Measurements from ENCODE around the gene GPX2. TPM values are rescaled to one million over a fixed set of nuclear protein-coding genes. Genes with fewer than 3 reads are reported as not detected.

Gene GPX2
- 1 to 10 TPM in 1 of 4 donors, under 1 TPM in 2, not detected in 1; 0.49 to 1.4 (median 0.61) TPM for total RNA-seq

GRCh38 chr14:64942531-64943111 is at the start of gene GPX2:
GPX2 (minus strand) TSS chr14:64942745; CDS start chr14:64942726, 19 bp downstream.
- in situ Hi-C loops (cut with MboI; ENCODE audit: low sequenced_read_pairs in 4 of 4), result no loop called here
- Histone ChIP-seq H3K27me3 (no peaks in the 10 kb centered on the region), H3K4me1 (peaks cover 0 to 2% of the 10 kb centered on the region in 2 donors), H3K4me3 (no peak within 1 kb of the TSS), H3K27ac (no peak within 1 kb of the TSS), H3K36me3 (peaks cover 0 to 16% of the 10 kb centered on the region in 2 donors), H3K9me3 (no peaks in the 10 kb centered on the region)
- TF ChIP-seq, protein P1, sequence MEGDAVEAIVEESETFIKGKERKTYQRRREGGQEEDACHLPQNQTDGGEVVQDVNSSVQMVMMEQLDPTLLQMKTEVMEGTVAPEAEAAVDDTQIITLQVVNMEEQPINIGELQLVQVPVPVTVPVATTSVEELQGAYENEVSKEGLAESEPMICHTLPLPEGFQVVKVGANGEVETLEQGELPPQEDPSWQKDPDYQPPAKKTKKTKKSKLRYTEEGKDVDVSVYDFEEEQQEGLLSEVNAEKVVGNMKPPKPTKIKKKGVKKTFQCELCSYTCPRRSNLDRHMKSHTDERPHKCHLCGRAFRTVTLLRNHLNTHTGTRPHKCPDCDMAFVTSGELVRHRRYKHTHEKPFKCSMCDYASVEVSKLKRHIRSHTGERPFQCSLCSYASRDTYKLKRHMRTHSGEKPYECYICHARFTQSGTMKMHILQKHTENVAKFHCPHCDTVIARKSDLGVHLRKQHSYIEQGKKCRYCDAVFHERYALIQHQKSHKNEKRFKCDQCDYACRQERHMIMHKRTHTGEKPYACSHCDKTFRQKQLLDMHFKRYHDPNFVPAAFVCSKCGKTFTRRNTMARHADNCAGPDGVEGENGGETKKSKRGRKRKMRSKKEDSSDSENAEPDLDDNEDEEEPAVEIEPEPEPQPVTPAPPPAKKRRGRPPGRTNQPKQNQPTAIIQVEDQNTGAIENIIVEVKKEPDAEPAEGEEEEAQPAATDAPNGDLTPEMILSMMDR (IDR thresholded peaks at IDR 0.05 in 4 of 5, conservative IDR thresholded peaks at IDR 0.05 in 1 of 5), result no peak
- TF ChIP-seq POLR2A (IDR thresholded peaks at IDR 0.05), result no peak
- DNase-seq (no peak), ATAC-seq (no peak)
- intact Hi-C loops (cut with DNase I; ENCODE audit: low total_unique reads), result no loop called here

GRCh38 chr14:64990939-64991338 is 48.4 kb upstream of the GPX2 start:
- no peak overlapping the region for H3K27ac ChIP-seq
- in situ Hi-C loops (cut with MboI; ENCODE audit: low sequenced_read_pairs in 4 of 4), result loop anchor here in 2 of 4 donors (25.0 kb wide), 2 partner anchors 371 to 846 kb away; no protein-coding TSS in a partner anchor

DNA sequence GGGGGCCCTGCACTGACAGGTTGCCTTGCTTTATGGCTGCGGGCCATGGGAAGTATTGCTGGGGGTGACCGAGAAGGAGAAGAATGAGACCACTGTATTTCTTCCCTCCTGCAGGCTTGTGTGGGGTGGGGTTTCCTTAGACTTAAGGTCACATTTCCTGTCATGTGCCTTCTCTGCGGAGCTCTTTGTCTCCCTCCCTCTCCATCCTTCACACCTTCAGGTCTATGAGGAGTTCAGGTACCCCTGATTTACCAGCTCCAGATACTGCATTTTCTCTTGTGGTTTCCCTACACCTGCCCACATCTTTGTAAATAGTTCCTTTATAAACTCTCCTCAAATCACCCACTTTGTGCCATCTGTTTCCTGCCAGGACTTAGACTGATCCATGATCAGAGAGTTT is 47.8 kb upstream of the GPX2 start:
- H3K4me3 ChIP-seq, result no peak overlapping the region
- H3K36me3 ChIP-seq, result no peaks in the 10 kb centered on the region
- in situ Hi-C loops (cut with MboI; ENCODE audit: low sequenced_read_pairs in 4 of 4), result loop anchor here in 2 of 4 donors (25.0 kb wide), 2 partner anchors 372 to 847 kb away; no protein-coding TSS in a partner anchor
- DNase-seq, result no peak
- H3K4me1 ChIP-seq, result peaks cover 11 to 14% of the 10 kb centered on the region in 2 donors
- H3K27me3 ChIP-seq, result no peaks in the 10 kb centered on the region
- no peak overlapping the region for H3K27ac ChIP-seq
- intact Hi-C loops (cut with DNase I; ENCODE audit: low total_unique reads), result no loop called here
- no peaks in the 10 kb centered on the region for H3K9me3 ChIP-seq
- no peak for ATAC-seq
- no peak for TF ChIP-seq POLR2A (IDR thresholded peaks at IDR 0.05)
- TF ChIP-seq, protein P1 (IDR thresholded peaks at IDR 0.05 in 4 of 5, conservative IDR thresholded peaks at IDR 0.05 in 1 of 5), result no peak

More at GRCh38 chr14:64990939-64991338, 48.4 kb upstream of the GPX2 start:
- TF ChIP-seq, protein P1 (IDR thresholded peaks at IDR 0.05 in 4 of 5, conservative IDR thresholded peaks at IDR 0.05 in 1 of 5), result no peak
- intact Hi-C loops (cut with DNase I; ENCODE audit: low total_unique reads), result no loop called here
- H3K4me1 ChIP-seq, result peaks cover 11 to 14% of the 10 kb centered on the region in 2 donors
- H3K36me3 ChIP-seq, result no peaks in the 10 kb centered on the region
- no peak for DNase-seq
- no peaks in the 10 kb centered on the region for H3K27me3 ChIP-seq
- no peaks in the 10 kb centered on the region for H3K9me3 ChIP-seq
- H3K4me3 ChIP-seq, result no peak overlapping the region
- no peak for ATAC-seq

- H3K27me3 ChIP-seq, result no peaks in the 10 kb centered on the region
- peak overlapping the region; percentile 86 to 93 (median 92) for H3K27ac ChIP-seq
- H3K9me3 ChIP-seq, result no peaks in the 10 kb centered on the region
- in situ Hi-C loops (cut with MboI; ENCODE audit: low sequenced_read_pairs in 4 of 4) (loop anchor here in 3 of 4 donors (10.0 to 25.0 kb wide), 5 partner anchors 73 to 850 kb away; partner anchors contain the start of genes CHURC1 (in 1 of the 3) and MAX (in 1 of the 3)), intact Hi-C loops (cut with DNase I; ENCODE audit: low total_unique reads) (loop anchor here (2.0 to 5.0 kb wide), 5 partner anchors 33 to 837 kb away; partner anchors contain the start of gene FUT8)
- no peaks in the 10 kb centered on the region for H3K36me3 ChIP-seq
- DNase-seq (no peak), ATAC-seq (no peak)
- H3K4me1 ChIP-seq, result peaks cover 11 to 14% of the 10 kb centered on the region in 2 donors
- peak overlapping the region; percentile 67 to 85 (median 74) for H3K4me3 ChIP-seq
- no peak for TF ChIP-seq POLR2A (IDR thresholded peaks at IDR 0.05)
- TF ChIP-seq, protein P1 (IDR thresholded peaks at IDR 0.05 in 4 of 5, conservative IDR thresholded peaks at IDR 0.05 in 1 of 5), result no peak
These were observed 44.9 kb upstream of the GPX2 start for GRCh38 chr14:64987438-64987767.

All from gastrocnemius medialis (tissue), 4 donors.